ENCODE results near the gene DIS3L2.
"Not testable (repeated sequence)": the region's sequence is repeated elsewhere in the genome, so short reads cannot be mapped to it uniquely, and the experiment has no call there.

DNA sequence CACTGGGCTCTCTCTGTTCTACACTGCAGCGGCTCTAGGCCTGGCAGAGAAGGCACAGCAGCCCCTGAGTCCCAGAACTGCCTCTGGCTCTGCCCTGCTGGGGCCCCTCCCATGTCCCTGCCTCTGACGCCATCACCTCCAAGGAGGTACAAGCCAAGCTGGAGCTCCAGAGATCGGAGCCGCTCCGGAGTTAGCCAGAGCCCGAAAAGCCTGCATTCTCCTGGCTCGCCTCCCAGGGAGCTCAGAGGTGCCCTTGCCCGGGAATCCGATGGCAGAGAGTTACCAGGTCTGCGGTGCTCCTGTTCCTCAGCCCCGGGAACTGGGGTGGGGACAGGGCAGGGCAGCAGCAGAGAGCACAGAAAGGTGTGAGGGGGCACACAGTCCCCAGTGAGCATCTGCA, 370.1 kb downstream of the DIS3L2 start:
- TF ChIP-seq CTCF (IDR thresholded peaks at IDR 0.05; ENCODE audit: insufficient read depth, low read depth, low read length); EZH2 (IDR thresholded peaks at IDR 0.05; ENCODE audit: insufficient read depth, low read length): not testable (repeated sequence)
